Osteocyte (in vitro differentiated cells): Measurements from ENCODE around the gene HERC3. TPM values are rescaled to one million over a fixed set of nuclear protein-coding genes. Genes with fewer than 3 reads are reported as not detected.

ENCODE experiments used
- DNase-seq: peaks from one replicate; pipeline ENCODE4 v3.0.0; 2021; ENCODE audit warnings: mixed read lengths; ENCODE audit not compliant: unreplicated experiment; ENCODE audit errors: extremely low spot score
- H3K27ac Mint-ChIP-seq: one replicate; pipeline ENCODE4 v1.8.0; 2021; ENCODE audit warnings: mild to moderate bottlenecking, mixed read lengths; ENCODE audit not compliant: unreplicated experiment
- H3K27me3 Mint-ChIP-seq: one replicate; pipeline ENCODE4 v1.8.0; 2021; ENCODE audit warnings: mixed read lengths; ENCODE audit not compliant: unreplicated experiment
- H3K36me3 Mint-ChIP-seq: one replicate; pipeline ENCODE4 v1.8.0; 2021; ENCODE audit warnings: mixed read lengths; ENCODE audit not compliant: unreplicated experiment
- H3K4me1 Mint-ChIP-seq: one replicate; pipeline ENCODE4 v1.8.0; 2021; ENCODE audit warnings: mixed read lengths; ENCODE audit not compliant: unreplicated experiment
- H3K4me3 Mint-ChIP-seq: one replicate; pipeline ENCODE4 v1.8.0; 2021; ENCODE audit warnings: mild to moderate bottlenecking, moderate library complexity, mixed read lengths; ENCODE audit not compliant: unreplicated experiment
- H3K9me3 Mint-ChIP-seq: one replicate; pipeline ENCODE4 v1.8.0; 2021; ENCODE audit warnings: mixed read lengths; ENCODE audit not compliant: unreplicated experiment
- CTCF ChIP-seq: fragments of 200-600 bp; sonication (generic); IDR thresholded peaks from 2 replicates; pipeline ENCODE4 v1.5.0; 2021; ENCODE audit warnings: antibody characterized with exemption, mild to moderate bottlenecking, moderate library complexity
- total RNA-seq: library from RNA; stranded (reverse); gene quantifications from 2 replicates; pipeline ENCODE4 v1.2.1, GENCODE V29; 2021

The HERC3 gene
- total RNA-seq, 1 donor from 2014 or later = 15.4 TPM

DNA sequence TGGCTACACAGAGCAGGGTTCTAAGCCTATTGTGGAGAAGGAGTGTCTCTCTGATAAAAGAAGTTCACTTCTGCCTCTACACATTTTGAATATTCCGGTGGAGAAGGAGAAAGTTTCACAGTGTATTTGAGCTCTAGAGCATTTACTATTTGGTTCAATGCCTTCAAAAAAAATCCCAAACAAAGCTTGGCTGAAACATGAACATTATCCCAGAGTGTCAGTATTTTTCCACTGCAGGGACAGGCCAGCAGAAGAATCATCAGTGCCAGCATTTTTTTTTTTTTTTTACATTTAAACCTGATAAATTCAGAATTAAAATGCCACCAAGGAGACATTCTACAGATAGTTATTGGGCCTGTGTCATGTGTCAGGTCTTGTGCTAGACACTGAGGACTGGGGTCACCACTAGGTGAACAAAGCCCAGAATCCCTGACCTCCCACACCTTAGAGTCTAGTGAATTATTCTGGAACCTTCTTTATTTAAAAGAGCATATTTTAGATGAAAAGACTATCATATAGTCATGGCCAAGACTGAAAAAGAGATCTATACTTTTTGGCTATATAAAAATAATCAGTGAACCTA, 153.4 kb downstream of the HERC3 start:
- no peaks in the 10 kb centered on the region for H3K27me3 Mint-ChIP-seq
- H3K36me3 Mint-ChIP-seq = peaks cover 40% of the 10 kb centered on the region
- H3K4me1 Mint-ChIP-seq = peaks cover 21% of the 10 kb centered on the region
- TF ChIP-seq CTCF = no peak
- no peaks in the 10 kb centered on the region for H3K9me3 Mint-ChIP-seq
- no peak overlapping the region for H3K27ac Mint-ChIP-seq
- no peak overlapping the region for H3K4me3 Mint-ChIP-seq
- no peak for DNase-seq

- Mint-ChIP-seq H3K4me3 (no peak overlapping the region), H3K36me3 (peaks cover 45% of the 10 kb centered on the region), H3K27me3 (no peaks in the 10 kb centered on the region), H3K9me3 (no peaks in the 10 kb centered on the region), H3K4me1 (peaks cover 21% of the 10 kb centered on the region), H3K27ac (no peak overlapping the region)
- no peak for DNase-seq
- TF ChIP-seq CTCF = no peak
Measured at GRCh38 chr4:88746206-88746605, 153.9 kb downstream of the HERC3 start.

- peaks cover 46% of the 10 kb centered on the region for H3K36me3 Mint-ChIP-seq
- no peak for DNase-seq
- peaks cover 17% of the 10 kb centered on the region for H3K4me1 Mint-ChIP-seq
- no peak overlapping the region for H3K4me3 Mint-ChIP-seq
- no peak for TF ChIP-seq CTCF
- H3K27me3 Mint-ChIP-seq = no peaks in the 10 kb centered on the region
- H3K27ac Mint-ChIP-seq = no peak overlapping the region
- no peaks in the 10 kb centered on the region for H3K9me3 Mint-ChIP-seq
Measured at GRCh38 chr4:88747351-88747750, 155.1 kb downstream of the HERC3 start.

DNA sequence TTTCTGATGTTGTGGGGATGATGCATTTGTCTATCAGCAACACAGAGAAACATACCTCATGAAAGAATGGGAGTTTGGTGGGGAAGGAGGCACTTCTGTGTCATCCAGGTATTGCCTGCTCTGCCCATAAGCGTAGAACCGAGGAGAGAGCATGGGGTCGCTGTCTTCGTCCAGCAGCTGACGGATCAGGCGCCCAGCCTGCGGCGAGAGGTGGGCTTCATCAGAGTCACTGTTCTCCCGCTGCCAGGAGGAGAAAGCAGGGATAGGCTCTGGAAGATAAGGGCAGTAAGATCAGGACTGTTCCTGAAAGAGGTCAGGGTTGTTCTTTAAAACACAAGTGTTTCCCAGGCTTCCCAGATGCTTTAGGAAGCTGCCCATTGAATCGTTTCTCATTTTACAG, 158.1 kb downstream of the HERC3 start:
- no peaks in the 10 kb centered on the region for H3K9me3 Mint-ChIP-seq
- no peak for TF ChIP-seq CTCF
- H3K27me3 Mint-ChIP-seq = no peaks in the 10 kb centered on the region
- H3K4me3 Mint-ChIP-seq = no peak overlapping the region
- H3K27ac Mint-ChIP-seq = no peak overlapping the region
- H3K36me3 Mint-ChIP-seq = peaks cover 44% of the 10 kb centered on the region
- no peak for DNase-seq
- H3K4me1 Mint-ChIP-seq = no peaks in the 10 kb centered on the region

- Mint-ChIP-seq H3K36me3 (peaks cover 41% of the 10 kb centered on the region), H3K27ac (no peak overlapping the region), H3K9me3 (no peaks in the 10 kb centered on the region), H3K27me3 (no peaks in the 10 kb centered on the region), H3K4me1 (peaks cover 2% of the 10 kb centered on the region), H3K4me3 (no peak overlapping the region)
- DNase-seq = no peak
- no peak for TF ChIP-seq CTCF
Measured at GRCh38 chr4:88751258-88752075, 159.2 kb downstream of the HERC3 start.
